GM04504 (cell line): ENCODE data around the gene SH2D1A.
A peak's percentile ranks its signal among the peaks of the same experiment; 100 is the strongest.
"Not testable (repeated sequence)": the region's sequence is repeated elsewhere in the genome, so short reads cannot be mapped to it uniquely, and the experiment has no call there.

Experiments
- DNase-seq: peaks from one replicate; pipeline ENCODE4 v3.0.0-alpha.2; 2012; ENCODE audit warnings: low read depth

The SH2D1A gene

GRCh38 chrX:124354648-124355047 is 8.3 kb downstream of the SH2D1A start:
- DNase-seq: no peak

GRCh38 chrX:124358800-124359383 is 12.5 kb downstream of the SH2D1A start:
- DNase-seq: no peak

GRCh38 chrX:124362072-124362471 is 15.7 kb downstream of the SH2D1A start:
- DNase-seq: no peak

- no peak for DNase-seq
Observed at GRCh38 chrX:124362761-124363160, 16.4 kb downstream of the SH2D1A start.

- DNase-seq: no peak
Observed at GRCh38 chrX:124369722-124370121, 23.4 kb downstream of the SH2D1A start.

GRCh38 chrX:124373348-124373747 is 27.0 kb downstream of the SH2D1A start:
- DNase-seq: no peak

- DNase-seq: no peak
Observed at GRCh38 chrX:124378643-124379042, 32.3 kb downstream of the SH2D1A start.

GRCh38 chrX:124383354-124383753 is 37.0 kb downstream of the SH2D1A start:
- DNase-seq: no peak

GRCh38 chrX:124386401-124386800 is 40.0 kb downstream of the SH2D1A start:
- no peak for DNase-seq

- peak; percentile 19 for DNase-seq
Observed at GRCh38 chrX:124388562-124388961, 42.2 kb downstream of the SH2D1A start.

- no peak for DNase-seq
Observed at GRCh38 chrX:124392794-124393193, 46.4 kb downstream of the SH2D1A start.

GRCh38 chrX:124393238-124393637 is 46.9 kb downstream of the SH2D1A start:
- no peak for DNase-seq

GRCh38 chrX:124393659-124394058 is 47.3 kb downstream of the SH2D1A start:
- no peak for DNase-seq

GRCh38 chrX:124395145-124395880 is 49.0 kb downstream of the SH2D1A start:
- no peak for DNase-seq

GRCh38 chrX:124401696-124402095 is 55.3 kb downstream of the SH2D1A start:
- no peak for DNase-seq

GRCh38 chrX:124405868-124406267 is 59.5 kb downstream of the SH2D1A start:
- no peak for DNase-seq

- peak; percentile 39 for DNase-seq
Observed at GRCh38 chrX:124406294-124407014, 60.1 kb downstream of the SH2D1A start.

GRCh38 chrX:124407226-124407625 is 60.9 kb downstream of the SH2D1A start:
- no peak for DNase-seq

GRCh38 chrX:124408380-124408779 is 62.0 kb downstream of the SH2D1A start:
- DNase-seq: not testable (repeated sequence)

- no peak for DNase-seq
Observed at GRCh38 chrX:124413244-124413643, 66.9 kb downstream of the SH2D1A start.

GRCh38 chrX:124414281-124414680 is 67.9 kb downstream of the SH2D1A start:
- DNase-seq: no peak

- DNase-seq: no peak
Observed at GRCh38 chrX:124415115-124415800, 68.9 kb downstream of the SH2D1A start.
